ENCODE measurements around the gene RPUSD3. TPM values are rescaled to one million over a fixed set of nuclear protein-coding genes. Genes with fewer than 3 reads are reported as not detected.

RPUSD3 gene
- total and polyA plus RNA-seq, 9 of the 15 experiments (the other 6 are each of a cell fraction or from before 2014, with no cell fraction given) = 13.8 to 99.0 (median 59.3) TPM

DNA sequence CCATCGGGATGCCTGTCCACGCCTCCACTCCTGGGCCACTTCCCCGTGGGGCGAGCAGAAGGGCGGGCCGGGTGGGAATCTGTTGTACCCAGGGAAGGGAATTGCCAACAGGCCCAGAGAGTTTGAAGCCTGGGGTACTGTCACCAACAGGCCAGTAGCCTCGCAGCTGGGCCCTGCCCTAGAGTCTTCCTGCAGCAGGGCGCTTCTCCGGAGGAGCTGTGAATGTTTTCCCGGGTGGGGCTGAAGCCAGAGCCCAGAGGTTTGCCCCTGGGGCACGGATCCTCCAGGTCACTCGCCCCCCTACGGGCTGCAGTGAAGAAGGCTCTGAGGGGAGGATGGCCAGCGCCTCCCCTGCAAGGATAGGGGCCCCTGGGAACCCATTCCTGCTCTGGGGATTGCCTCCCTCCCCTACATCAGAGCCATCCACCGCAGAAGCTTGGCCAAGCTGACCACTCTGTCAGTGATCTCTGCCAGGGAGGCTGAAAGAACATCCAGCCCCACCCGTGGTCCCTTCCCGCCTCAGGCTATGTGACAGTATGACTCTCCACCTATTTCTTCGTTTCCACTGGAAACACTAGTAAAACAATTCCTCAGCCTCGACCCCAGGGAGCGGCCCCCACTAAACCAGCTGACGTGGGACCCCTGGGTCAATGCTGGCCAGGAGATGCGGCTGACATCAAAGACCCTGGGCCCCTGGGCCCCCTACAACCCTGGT lies 19.4 kb upstream of the RPUSD3 start (continued):
- TF ChIP-seq ZNF347 (CRISPR knock-in tag; IDR thresholded peaks at IDR 0.05; ENCODE audit: low read depth) = no peak
- no peak for TF ChIP-seq GATAD2A (IDR thresholded peaks at IDR 0.05)
- TF ChIP-seq SAFB2 (IDR thresholded peaks at IDR 0.05; ENCODE audit: borderline replicate concordance, low read depth, low read length, severe bottlenecking) = no peak
- no peak for TF ChIP-seq GABPB1 (CRISPR knock-in tag; IDR thresholded peaks at IDR 0.05)
- TF ChIP-seq, protein P1, sequence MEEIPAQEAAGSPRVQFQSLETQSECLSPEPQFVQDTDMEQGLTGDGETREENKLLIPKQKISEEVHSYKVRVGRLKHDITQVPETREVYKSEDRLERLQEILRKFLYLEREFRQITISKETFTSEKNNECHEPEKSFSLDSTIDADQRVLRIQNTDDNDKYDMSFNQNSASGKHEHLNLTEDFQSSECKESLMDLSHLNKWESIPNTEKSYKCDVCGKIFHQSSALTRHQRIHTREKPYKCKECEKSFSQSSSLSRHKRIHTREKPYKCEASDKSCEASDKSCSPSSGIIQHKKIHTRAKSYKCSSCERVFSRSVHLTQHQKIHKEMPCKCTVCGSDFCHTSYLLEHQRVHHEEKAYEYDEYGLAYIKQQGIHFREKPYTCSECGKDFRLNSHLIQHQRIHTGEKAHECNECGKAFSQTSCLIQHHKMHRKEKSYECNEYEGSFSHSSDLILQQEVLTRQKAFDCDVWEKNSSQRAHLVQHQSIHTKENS (CRISPR knock-in tag; IDR thresholded peaks at IDR 0.05) = no peak
- no peak for TF ChIP-seq NFRKB (IDR thresholded peaks at IDR 0.05; ENCODE audit: low read depth)
- TF ChIP-seq COPS2 (conservative IDR thresholded peaks at IDR 0.05) = no peak
- TF ChIP-seq, protein P2, sequence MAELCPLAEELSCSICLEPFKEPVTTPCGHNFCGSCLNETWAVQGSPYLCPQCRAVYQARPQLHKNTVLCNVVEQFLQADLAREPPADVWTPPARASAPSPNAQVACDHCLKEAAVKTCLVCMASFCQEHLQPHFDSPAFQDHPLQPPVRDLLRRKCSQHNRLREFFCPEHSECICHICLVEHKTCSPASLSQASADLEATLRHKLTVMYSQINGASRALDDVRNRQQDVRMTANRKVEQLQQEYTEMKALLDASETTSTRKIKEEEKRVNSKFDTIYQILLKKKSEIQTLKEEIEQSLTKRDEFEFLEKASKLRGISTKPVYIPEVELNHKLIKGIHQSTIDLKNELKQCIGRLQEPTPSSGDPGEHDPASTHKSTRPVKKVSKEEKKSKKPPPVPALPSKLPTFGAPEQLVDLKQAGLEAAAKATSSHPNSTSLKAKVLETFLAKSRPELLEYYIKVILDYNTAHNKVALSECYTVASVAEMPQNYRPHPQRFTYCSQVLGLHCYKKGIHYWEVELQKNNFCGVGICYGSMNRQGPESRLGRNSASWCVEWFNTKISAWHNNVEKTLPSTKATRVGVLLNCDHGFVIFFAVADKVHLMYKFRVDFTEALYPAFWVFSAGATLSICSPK (IDR thresholded peaks at IDR 0.05; ENCODE audit: borderline replicate concordance) = no peak
- peak in 1 of 2 experiments; percentile 24; a peak in 1 of 4 replicates for TF ChIP-seq NRF1 (conservative IDR thresholded peaks at IDR 0.05 in 1 of 2, IDR thresholded peaks at IDR 0.05 in 1 of 2)
- TF ChIP-seq ZNF12 (CRISPR knock-in tag; IDR thresholded peaks at IDR 0.05) = 0 out of 2 replicates have a peak, but pooled peaks have one; percentile 49
- TF ChIP-seq ZNF197 (CRISPR knock-in tag; IDR thresholded peaks at IDR 0.05; ENCODE audit: low read depth) = 0 out of 2 replicates have a peak, but pooled peaks have one; percentile 56
- TF ChIP-seq, protein P3, sequence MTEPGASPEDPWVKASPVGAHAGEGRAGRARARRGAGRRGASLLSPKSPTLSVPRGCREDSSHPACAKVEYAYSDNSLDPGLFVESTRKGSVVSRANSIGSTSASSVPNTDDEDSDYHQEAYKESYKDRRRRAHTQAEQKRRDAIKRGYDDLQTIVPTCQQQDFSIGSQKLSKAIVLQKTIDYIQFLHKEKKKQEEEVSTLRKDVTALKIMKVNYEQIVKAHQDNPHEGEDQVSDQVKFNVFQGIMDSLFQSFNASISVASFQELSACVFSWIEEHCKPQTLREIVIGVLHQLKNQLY (CRISPR knock-in tag; conservative IDR thresholded peaks at IDR 0.05) = no peak
- TF ChIP-seq, protein P4, sequence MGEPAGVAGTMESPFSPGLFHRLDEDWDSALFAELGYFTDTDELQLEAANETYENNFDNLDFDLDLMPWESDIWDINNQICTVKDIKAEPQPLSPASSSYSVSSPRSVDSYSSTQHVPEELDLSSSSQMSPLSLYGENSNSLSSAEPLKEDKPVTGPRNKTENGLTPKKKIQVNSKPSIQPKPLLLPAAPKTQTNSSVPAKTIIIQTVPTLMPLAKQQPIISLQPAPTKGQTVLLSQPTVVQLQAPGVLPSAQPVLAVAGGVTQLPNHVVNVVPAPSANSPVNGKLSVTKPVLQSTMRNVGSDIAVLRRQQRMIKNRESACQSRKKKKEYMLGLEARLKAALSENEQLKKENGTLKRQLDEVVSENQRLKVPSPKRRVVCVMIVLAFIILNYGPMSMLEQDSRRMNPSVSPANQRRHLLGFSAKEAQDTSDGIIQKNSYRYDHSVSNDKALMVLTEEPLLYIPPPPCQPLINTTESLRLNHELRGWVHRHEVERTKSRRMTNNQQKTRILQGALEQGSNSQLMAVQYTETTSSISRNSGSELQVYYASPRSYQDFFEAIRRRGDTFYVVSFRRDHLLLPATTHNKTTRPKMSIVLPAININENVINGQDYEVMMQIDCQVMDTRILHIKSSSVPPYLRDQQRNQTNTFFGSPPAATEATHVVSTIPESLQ (CRISPR knock-in tag; IDR thresholded peaks at IDR 0.05) = no peak
- TF ChIP-seq ZNF77 (CRISPR knock-in tag; IDR thresholded peaks at IDR 0.05) = no peak
- no peak for TF ChIP-seq SNRNP70 (optimal IDR thresholded peaks at IDR 0.05; ENCODE audit: low read depth, low read length)
- no peak for TF ChIP-seq HSF4 (CRISPR knock-in tag; IDR thresholded peaks at IDR 0.05; ENCODE audit: borderline replicate concordance)

Data from K562 (cell line).